KMS-11 (cell line): ENCODE measurements around the gene PCID2.

Experiments
- H2AFZ ChIP-seq: fragments of 200-600 bp; sonication (generic); 2 replicates; pipeline ENCODE4 v1.6.1; 2016; ENCODE audit warnings: antibody characterized with exemption, mixed run types, low read depth
- H3K27ac ChIP-seq: fragments of 200-600 bp; sonication (generic); 2 replicates; pipeline ENCODE4 v1.6.1; 2016; ENCODE audit warnings: mild to moderate bottlenecking, mixed run types
- H3K27me3 ChIP-seq: fragments of 200-600 bp; sonication (generic); 2 replicates; pipeline ENCODE4 v1.6.1; 2017; ENCODE audit warnings: mild to moderate bottlenecking, low read depth, mixed run types, moderate library complexity; ENCODE audit not compliant: insufficient read depth
- H3K36me3 ChIP-seq: fragments of 200-600 bp; sonication (generic); 2 replicates; pipeline ENCODE4 v1.6.1; 2017; ENCODE audit warnings: mild to moderate bottlenecking, mixed run types; ENCODE audit not compliant: insufficient read depth
- H3K4me1 ChIP-seq: fragments of 200-600 bp; sonication (generic); 2 replicates; pipeline ENCODE4 v1.6.1; 2016; ENCODE audit warnings: mild to moderate bottlenecking, low read depth, mixed run types; ENCODE audit not compliant: poor library complexity, severe bottlenecking
- H3K4me2 ChIP-seq: fragments of 200-600 bp; sonication (generic); 2 replicates; pipeline ENCODE4 v1.7.0; 2016; ENCODE audit warnings: mild to moderate bottlenecking, mixed run types
- H3K4me3 ChIP-seq: fragments of 200-600 bp; sonication (generic); IDR thresholded peaks from 2 replicates; pipeline ENCODE4 v1.6.1; 2017; ENCODE audit warnings: low read depth, low read length, mixed read lengths; ENCODE audit not compliant: insufficient read depth
- H3K79me2 ChIP-seq: fragments of 200-600 bp; sonication (generic); 2 replicates; pipeline ENCODE4 v1.6.1; 2016; ENCODE audit warnings: low read depth, mixed run types; ENCODE audit not compliant: insufficient read depth
- H3K9ac ChIP-seq: fragments of 200-600 bp; sonication (generic); 2 replicates; pipeline ENCODE4 v1.6.1; 2016; ENCODE audit warnings: mild to moderate bottlenecking, mixed run types
- H4K20me1 ChIP-seq: fragments of 200-600 bp; sonication (generic); 2 replicates; pipeline ENCODE4 v1.6.1; 2016; ENCODE audit warnings: mild to moderate bottlenecking, mixed run types; ENCODE audit not compliant: insufficient read depth
- TF ChIP-seq, protein P1 (sequence below): fragments of 200-600 bp; sonication (generic); conservative IDR thresholded peaks from 2 replicates; pipeline ENCODE4 v1.6.1; 2017; ENCODE audit warnings: low read depth, mild to moderate bottlenecking, antibody characterized with exemption, low read length, moderate library complexity, mixed read lengths

Gene PCID2

DNA sequence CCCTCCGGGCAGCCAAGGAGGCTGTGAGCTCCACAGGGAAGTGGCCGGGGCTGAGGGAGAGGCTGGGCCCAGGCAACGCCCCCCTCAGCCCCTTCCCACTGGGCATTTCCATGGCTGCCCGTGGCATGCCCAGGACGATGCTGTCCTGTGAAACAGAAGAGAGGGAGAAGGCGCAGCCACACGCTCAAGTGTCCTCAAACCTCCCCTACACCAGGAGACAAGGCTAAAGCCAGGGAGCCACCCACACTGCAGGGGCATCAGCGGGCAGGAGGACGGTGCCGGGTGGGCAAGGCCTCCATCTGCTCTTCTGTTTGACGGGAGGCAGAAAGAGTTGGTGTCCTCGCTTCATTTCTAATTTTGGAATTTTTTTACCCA is 64.2 kb downstream of the PCID2 start:
- Histone ChIP-seq H3K27me3 (no peaks in the 10 kb centered on the region), H3K4me2 (no peak overlapping the region), H4K20me1 (no peaks in the 10 kb centered on the region), H3K4me3 (no peak overlapping the region), H2AFZ (no peak overlapping the region), H3K4me1 (no peaks in the 10 kb centered on the region), H3K27ac (no peak overlapping the region), H3K79me2 (no peaks in the 10 kb centered on the region), H3K9ac (no peak overlapping the region), H3K36me3 (no peaks in the 10 kb centered on the region)
- TF ChIP-seq, protein P1, sequence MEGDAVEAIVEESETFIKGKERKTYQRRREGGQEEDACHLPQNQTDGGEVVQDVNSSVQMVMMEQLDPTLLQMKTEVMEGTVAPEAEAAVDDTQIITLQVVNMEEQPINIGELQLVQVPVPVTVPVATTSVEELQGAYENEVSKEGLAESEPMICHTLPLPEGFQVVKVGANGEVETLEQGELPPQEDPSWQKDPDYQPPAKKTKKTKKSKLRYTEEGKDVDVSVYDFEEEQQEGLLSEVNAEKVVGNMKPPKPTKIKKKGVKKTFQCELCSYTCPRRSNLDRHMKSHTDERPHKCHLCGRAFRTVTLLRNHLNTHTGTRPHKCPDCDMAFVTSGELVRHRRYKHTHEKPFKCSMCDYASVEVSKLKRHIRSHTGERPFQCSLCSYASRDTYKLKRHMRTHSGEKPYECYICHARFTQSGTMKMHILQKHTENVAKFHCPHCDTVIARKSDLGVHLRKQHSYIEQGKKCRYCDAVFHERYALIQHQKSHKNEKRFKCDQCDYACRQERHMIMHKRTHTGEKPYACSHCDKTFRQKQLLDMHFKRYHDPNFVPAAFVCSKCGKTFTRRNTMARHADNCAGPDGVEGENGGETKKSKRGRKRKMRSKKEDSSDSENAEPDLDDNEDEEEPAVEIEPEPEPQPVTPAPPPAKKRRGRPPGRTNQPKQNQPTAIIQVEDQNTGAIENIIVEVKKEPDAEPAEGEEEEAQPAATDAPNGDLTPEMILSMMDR = no peak

DNA sequence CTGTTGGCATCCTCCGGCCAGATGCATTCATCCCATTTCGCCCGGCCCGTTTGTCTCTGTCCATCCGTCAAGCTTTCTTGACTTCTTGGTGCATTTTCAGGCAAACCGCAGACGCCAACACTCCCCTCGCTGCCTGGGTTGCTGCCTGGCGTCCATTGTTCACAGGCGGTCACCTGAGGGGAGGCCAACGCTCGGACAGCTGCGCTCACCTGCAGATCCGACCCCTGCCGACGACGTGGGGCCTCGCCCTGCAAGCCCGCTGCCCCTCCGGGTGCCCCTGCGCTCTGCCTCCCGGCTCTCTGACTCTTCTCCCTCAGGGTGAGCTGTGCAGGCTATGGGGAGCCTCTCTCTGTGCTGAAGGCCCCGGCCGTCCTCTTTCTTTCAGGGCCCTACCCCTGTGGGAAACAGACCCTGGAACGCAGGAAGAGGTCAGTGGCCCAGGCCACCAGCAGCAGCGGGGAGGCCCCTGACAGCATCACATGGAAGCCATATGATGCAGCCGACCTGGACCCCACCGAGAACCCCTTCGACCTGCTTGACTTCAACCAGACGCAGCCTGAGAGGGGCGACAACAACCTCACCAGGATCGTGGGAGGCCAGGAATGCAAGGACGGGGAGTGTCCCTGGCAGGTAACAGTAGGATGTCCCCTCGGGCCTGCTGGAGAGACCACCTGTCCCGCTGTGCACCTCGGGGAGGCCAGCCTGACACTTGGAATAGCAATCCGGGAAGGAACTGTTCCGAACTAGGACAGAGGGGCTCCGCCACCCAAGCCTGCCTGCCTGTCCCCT is 64.8 kb downstream of the PCID2 start:
- Histone ChIP-seq H3K9ac (no peak overlapping the region), H3K4me3 (no peak overlapping the region), H2AFZ (no peak overlapping the region), H4K20me1 (no peaks in the 10 kb centered on the region), H3K36me3 (no peaks in the 10 kb centered on the region), H3K27ac (no peak overlapping the region), H3K79me2 (no peaks in the 10 kb centered on the region), H3K27me3 (no peaks in the 10 kb centered on the region), H3K4me2 (no peak overlapping the region), H3K4me1 (no peaks in the 10 kb centered on the region)
- TF ChIP-seq, protein P1 = no peak

DNA sequence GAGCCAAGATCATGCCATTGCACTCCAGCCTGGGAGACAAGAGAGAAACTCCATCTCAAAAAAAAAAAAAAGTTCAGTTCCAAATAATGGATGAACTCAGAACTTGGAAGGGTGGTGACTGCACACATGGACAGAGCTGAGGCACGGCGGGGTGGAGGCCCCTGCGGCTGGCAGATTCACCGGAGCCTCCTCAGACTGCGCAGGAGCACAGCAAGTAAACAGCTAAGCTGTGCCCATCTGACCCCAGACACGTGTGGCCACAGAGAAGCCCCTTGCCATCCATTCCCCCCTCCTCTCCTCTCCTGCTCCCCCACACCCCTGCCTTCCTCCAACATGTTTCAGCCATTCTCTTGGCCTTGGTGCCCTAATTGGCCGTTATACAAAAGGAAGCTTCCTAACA is 65.6 kb downstream of the PCID2 start:
- Histone ChIP-seq H4K20me1 (no peaks in the 10 kb centered on the region), H3K79me2 (no peaks in the 10 kb centered on the region), H2AFZ (no peak overlapping the region), H3K4me2 (no peak overlapping the region), H3K4me3 (no peak overlapping the region), H3K9ac (no peak overlapping the region), H3K36me3 (no peaks in the 10 kb centered on the region), H3K27ac (no peak overlapping the region), H3K4me1 (no peaks in the 10 kb centered on the region), H3K27me3 (no peaks in the 10 kb centered on the region)
- TF ChIP-seq, protein P1 = no peak

DNA sequence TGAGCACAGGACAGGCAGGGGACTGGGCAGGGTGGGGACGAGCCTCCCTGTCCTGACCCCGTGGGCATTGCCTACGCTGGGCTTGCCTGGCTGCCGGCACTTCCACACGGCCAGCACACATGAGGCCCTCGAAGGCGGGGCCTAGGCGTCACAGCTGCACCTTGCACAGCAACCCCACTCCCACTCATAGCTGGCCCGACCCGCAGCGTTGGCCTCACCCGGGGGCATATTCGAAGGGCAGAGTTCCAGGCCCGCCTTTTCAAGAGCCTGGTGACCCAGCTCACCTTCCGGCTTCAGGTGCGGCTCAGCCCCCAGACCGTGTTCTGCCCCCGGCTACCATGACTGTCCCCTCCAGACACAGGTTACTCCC is 66.9 kb downstream of the PCID2 start:
- TF ChIP-seq, protein P1 = no peak
- H3K4me1 ChIP-seq = no peaks in the 10 kb centered on the region
- no peaks in the 10 kb centered on the region for H3K79me2 ChIP-seq
- H3K27me3 ChIP-seq = no peaks in the 10 kb centered on the region
- H3K9ac ChIP-seq = no peak overlapping the region
- no peak overlapping the region for H3K27ac ChIP-seq
- H3K4me2 ChIP-seq = no peak overlapping the region
- no peak overlapping the region for H2AFZ ChIP-seq
- H3K4me3 ChIP-seq = no peak overlapping the region
- H4K20me1 ChIP-seq = no peaks in the 10 kb centered on the region
- H3K36me3 ChIP-seq = no peaks in the 10 kb centered on the region
